GM13977 (cell line): ENCODE data around the gene TTN.

Source experiments
- DNase-seq: peaks from one replicate; pipeline ENCODE4 v3.0.0; 2012; ENCODE audit warnings: low spot score
- in situ Hi-C: fragments of 300-500 bp; cut with MboI; formaldehyde crosslinking; loops from one replicate; pipeline ENCODE4 v1.12.0; 2022; ENCODE audit warnings: low sequenced_read_pairs, low pct_unique_long_range_greater_than_20kb, mixed read lengths, inconsistent platforms; ENCODE audit not compliant: unreplicated experiment
- TF ChIP-seq, protein P1 (sequence below): IDR thresholded peaks from 2 replicates; pipeline ENCODE4 v1.5.1; 2012; ENCODE audit warnings: mild to moderate bottlenecking, control low read depth; ENCODE audit not compliant: insufficient read depth; ENCODE audit errors: extremely low read depth, missing control alignments

TTN gene

DNA sequence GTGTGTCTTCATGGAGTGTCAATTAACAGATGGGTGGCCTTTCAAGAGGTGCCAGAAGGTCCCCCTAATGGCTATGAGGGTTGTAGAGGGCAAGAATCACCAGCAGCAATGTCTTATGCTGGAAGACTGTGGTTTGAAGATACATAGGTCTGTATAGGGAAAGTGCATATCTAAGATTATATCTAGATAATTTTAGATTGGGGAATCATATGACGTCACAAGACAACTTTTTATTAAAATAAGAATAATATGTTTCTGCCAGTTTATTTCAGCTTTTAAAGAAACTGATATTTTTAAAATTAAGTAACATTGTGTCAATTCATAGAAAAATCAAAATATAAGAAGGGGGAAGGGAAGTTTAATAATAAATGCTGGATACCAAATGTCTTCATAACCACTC, 162.3 kb downstream of the TTN start:
- DNase-seq = no peak
- in situ Hi-C loops = no loop called here
- TF ChIP-seq, protein P1, sequence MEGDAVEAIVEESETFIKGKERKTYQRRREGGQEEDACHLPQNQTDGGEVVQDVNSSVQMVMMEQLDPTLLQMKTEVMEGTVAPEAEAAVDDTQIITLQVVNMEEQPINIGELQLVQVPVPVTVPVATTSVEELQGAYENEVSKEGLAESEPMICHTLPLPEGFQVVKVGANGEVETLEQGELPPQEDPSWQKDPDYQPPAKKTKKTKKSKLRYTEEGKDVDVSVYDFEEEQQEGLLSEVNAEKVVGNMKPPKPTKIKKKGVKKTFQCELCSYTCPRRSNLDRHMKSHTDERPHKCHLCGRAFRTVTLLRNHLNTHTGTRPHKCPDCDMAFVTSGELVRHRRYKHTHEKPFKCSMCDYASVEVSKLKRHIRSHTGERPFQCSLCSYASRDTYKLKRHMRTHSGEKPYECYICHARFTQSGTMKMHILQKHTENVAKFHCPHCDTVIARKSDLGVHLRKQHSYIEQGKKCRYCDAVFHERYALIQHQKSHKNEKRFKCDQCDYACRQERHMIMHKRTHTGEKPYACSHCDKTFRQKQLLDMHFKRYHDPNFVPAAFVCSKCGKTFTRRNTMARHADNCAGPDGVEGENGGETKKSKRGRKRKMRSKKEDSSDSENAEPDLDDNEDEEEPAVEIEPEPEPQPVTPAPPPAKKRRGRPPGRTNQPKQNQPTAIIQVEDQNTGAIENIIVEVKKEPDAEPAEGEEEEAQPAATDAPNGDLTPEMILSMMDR = no peak

DNA sequence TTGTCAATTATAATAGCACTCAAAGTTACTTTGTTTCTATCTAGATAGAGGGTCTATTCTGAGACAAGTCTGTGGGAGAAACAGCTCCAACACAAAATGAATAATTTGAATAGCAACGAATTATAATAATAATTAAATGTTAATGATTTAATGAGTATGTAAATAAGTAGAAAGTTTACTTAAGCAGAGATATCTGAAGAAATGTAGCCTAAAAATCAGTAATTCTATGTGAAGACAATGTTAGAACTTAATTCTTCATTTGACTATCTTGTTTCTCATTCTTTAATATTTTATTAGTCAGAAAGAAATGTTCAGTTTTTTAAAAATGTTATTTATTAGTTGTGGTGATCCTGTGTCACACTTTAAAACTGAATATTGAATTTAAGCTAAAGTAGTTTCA, 165.7 kb downstream of the TTN start:
- in situ Hi-C loops = no loop called here
- no peak for DNase-seq

DNA sequence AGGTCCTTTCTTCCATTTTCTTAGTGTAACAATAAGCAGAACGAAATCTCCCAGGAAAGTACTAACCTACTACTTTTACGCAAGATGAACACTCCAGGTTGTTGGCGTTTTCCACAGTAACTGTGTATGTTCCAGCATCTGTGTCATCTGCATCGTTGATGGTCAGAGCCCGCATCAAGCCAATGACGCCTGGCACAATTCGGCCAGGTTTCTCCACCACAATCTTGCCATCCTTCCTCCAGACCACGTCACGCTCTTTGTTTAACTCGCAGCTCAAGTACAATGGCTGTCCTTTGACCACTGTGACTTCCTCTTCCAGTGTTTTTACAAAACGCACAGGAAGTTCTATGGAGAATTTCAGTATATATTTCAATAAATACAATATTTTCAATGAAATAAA, 171.3 kb downstream of the TTN start:
- in situ Hi-C loops = no loop called here
- no peak for DNase-seq
- TF ChIP-seq, protein P1 = no peak

More for the DNA sequence above, 165.7 kb downstream of the TTN start:
- TF ChIP-seq, protein P1 = no peak

DNA sequence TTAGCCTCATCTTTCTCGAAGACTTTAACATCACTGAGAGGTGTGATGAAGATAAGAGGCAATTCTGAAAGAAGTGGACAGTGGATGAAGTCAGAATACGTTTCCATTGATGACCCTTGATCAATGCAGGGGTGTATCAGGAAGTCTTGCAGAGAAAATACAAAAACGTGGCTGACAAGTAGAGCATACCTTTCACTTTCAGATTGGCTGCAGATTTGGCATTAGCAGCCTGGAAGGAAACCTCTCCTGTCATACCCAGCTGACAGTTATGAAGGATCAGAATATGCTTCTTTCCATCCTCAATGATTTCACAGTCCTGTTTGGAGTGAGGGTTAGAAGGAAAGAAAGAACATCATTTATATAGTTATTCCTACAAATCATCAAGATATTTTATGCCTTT, 174.5 kb downstream of the TTN start:
- DNase-seq = no peak
- in situ Hi-C loops = no loop called here
- TF ChIP-seq, protein P1 = no peak

DNA sequence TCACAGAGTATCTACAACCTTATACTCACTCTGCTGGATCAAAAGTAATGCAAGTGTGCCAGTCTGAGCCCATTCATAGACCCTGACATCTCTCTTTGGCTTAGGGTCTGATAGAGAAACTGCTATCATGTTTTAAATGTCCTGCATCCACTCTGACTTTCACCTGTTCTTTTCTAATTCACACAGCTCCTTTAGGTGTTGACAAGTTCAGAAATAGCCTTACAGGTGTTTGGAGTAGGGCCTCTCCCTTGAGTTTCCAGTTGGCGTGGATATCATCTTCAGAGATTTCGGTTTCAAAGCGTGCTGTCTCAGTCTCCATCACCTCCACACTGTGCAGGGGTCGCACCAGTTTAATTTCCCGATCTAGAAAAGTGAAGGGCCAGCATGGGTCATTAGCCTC, 176.6 kb downstream of the TTN start:
- no peak for DNase-seq
- TF ChIP-seq, protein P1 = no peak
- in situ Hi-C loops = no loop called here

DNA sequence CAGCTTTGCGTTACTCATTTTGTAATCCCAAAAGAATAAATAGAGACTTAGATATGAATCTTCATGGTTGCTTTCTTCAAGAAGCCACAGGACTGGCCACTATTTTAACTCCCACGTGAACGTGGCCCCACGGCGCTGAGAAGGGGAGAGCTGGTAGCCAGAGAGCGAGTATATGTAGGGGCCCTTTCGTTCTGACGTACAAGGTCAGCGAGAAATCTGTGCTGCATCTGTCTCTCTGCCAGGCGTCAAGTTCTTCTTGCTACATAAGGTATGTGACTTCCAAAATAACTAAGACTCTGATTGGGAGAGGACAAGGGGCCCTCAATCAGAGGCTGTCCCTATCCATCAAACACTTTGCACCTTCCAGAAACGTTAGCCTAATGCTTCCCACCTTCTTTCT, 177.8 kb downstream of the TTN start:
- no peak for DNase-seq
- in situ Hi-C loops = no loop called here

DNA sequence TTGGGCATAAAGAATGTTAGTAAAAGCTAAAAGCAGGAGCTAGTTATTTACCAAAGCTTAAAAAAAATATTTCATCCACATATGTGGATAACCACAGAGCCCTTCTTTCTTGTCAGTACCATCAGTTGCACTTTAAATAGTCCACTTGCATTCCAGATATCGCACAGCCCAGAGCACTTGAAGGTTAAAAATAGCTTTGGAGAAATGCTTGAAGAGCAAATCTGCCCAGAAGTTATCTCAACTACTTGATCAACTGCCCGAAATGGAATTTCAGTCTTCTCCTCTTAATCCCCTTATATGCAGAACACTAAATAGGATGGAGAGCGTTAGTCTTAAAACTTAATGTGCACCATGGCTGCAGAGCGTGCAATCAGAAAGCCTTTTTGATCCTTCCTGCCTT, 178.6 kb downstream of the TTN start:
- in situ Hi-C loops = no loop called here
- TF ChIP-seq, protein P1 = no peak
- DNase-seq = no peak

More for the DNA sequence above, 177.8 kb downstream of the TTN start:
- TF ChIP-seq, protein P1 = no peak
